ENCODE data around the gene LHPP. TPM values are rescaled to one million over a fixed set of nuclear protein-coding genes. Genes with fewer than 3 reads are reported as not detected.

Gene LHPP
- total RNA-seq, 1 donor from 2014 or later: 35.9 TPM

- no peak for DNase-seq (ENCODE audit: low spot score)
These were observed 35.0 kb downstream of the LHPP start for GRCh38 chr10:124496620-124497019.

- no peak for DNase-seq (ENCODE audit: low spot score)
These were observed 35.7 kb downstream of the LHPP start for GRCh38 chr10:124497196-124497881.

DNA sequence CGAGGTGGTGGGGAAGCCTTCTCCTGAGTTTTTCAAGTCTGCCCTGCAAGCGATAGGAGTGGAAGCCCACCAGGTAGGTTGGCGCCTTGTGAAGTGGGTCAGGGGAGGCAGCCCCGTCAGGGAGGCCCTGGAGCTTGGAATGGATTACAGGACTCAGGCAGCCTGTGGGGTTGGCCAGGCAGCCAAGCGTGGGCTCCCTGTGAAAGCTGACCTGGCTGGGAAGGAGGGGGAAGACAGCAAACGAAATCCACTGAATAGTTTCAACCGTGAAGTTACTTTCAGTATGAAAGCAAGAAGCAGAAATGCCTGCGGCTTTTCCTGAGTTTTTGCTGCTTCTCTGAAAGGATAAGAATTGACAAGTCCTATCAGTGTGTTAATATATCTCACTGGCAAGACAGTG is 36.4 kb downstream of the LHPP start:
- DNase-seq (ENCODE audit: low spot score): no peak

- DNase-seq (ENCODE audit: low spot score): no peak
These were observed 39.1 kb downstream of the LHPP start for GRCh38 chr10:124500757-124501156.

DNA sequence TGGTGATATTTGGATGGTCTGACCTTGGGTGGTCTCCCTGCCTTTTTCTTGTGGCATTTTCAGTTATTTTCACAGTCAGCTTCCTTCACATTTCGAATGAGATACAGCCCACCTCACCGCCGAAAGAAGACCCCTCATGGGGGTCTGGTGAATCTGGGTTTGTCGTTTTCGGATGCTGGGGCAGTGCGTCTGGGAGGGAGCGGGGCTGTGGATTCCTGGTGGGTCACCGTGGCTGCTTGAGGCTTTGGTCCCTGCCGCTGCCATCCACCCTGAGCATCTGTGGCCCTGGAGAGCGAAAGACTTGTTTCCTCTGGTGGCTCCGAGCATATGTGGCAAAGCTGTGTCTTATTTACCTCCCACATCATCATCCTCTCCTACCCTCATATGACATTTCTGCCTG is 43.1 kb downstream of the LHPP start:
- DNase-seq (ENCODE audit: low spot score): no peak

DNA sequence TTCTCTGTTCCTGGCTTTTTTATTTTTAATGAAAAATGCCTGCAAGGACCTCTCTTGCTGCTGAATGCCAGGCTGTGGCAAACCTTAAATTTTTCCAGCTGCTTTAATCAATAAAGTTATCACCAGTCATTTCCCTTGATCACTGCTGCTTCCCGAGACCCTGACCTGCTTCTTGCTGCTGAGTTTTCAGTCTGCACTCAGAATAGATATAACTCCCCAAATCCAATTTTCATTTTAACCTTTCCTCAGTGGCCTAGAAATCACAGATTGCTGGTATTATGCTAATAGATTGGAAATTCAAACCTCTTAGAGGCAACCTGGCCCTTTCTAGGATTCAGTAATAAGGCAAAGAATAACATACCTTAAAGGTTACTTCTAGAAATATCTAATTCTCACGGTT is 43.7 kb downstream of the LHPP start:
- DNase-seq (ENCODE audit: low spot score): no peak

GRCh38 chr10:124508070-124508667 is 46.5 kb downstream of the LHPP start:
- no peak for DNase-seq (ENCODE audit: low spot score)

- no peak for DNase-seq (ENCODE audit: low spot score)
These were observed 47.4 kb downstream of the LHPP start for GRCh38 chr10:124508907-124509454.

DNA sequence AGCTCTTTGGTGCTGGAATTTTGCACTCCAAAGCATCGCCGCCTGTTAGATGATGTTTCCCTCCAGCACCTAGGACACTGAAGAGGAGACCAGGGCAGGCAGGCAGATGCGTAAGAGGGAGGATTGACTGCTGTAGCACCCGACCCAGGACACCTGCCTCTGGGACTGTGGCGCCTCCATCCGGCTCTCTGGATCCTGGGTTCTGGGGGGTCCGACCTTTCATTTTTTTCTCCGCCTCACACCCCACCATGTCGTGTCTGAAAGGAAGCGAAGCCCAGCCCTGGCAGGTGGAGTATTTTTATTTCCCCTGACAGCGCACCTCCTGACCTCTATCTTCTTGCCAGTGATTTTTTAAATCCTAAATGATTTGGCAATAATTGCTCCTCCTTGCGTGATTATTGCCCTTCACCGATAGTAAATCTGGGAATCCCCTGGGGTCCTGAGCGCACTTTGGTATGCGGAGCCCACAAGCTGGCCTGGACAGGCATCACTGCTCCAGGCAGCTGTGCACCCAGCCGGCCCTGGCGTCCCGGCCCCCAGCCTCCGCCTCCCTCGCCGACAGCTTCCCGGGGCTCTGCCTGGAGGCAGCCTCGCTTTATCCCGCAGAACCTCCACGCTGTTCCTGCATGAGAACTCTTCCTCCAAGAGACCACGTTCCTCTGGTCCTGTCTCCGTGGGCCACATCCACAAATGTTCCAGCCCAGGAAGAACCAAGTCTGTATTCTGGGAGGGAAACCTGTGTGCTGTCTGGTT is 48.4 kb downstream of the LHPP start:
- DNase-seq (ENCODE audit: low spot score): no peak

GRCh38 chr10:124510759-124511158 is 49.1 kb downstream of the LHPP start:
- no peak for DNase-seq (ENCODE audit: low spot score)

GRCh38 chr10:124511205-124512039 is 49.8 kb downstream of the LHPP start:
- no peak for DNase-seq (ENCODE audit: low spot score)

GRCh38 chr10:124512040-124512428 is 50.4 kb downstream of the LHPP start:
- DNase-seq (ENCODE audit: low spot score): no peak

DNA sequence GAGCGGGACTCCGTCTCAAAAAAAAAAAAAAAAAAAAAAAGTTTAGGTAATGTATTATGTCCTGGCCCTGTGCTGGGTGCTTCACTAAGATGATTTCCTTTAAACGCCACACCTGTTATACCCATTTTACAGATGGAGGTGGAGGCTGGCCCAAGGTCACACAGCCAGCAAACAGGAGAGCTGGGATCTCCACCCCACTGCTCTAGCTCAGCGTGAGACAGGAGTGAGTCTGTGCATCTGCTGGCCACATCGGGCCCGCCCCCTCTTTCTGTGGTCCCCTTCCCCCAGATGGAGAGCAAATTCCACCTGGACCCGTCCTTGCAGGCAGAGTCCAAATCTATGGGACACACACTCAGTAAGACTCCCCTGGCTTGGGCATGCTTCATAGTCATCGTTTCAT is 51.0 kb downstream of the LHPP start:
- no peak for DNase-seq (ENCODE audit: low spot score)

DNA sequence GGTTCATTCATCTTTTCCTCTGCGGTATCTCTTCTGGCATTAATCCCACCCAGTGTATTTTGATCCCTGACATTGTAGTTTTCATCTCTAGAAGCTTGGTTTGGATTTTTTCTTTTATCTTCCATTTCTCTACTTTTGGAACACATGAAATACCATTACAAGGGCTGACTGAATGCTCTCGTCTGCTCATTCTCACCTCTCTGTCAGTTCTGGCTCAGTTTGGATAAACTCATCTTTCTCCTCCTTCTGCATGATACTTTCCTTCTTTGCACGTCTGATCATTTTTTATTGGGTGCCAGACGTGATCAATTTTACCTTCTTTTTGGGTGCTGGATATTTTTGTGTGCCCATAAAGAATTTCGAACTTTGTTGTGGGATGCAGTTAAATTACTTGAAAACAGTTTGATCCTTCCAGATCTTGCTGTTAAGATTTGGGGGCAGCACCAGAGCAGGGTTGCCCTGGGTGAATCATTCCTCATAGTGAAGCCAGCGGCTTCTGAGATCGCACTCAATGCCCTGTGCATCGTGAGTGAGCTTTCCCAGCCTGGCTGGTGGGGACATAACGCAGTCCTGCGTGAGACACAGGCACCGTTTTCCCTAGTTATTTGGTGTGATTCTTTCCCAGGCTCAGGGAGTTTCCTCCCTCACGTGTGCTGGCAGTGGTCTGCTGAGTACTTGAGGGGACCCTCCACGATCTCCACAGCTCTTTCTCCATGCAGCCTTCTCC is 53.8 kb downstream of the LHPP start:
- no peak for DNase-seq (ENCODE audit: low spot score)

- no peak for DNase-seq (ENCODE audit: low spot score)
These were observed 54.6 kb downstream of the LHPP start for GRCh38 chr10:124516181-124516580.

GRCh38 chr10:124516746-124517397 is 55.2 kb downstream of the LHPP start:
- no peak for DNase-seq (ENCODE audit: low spot score)

DNA sequence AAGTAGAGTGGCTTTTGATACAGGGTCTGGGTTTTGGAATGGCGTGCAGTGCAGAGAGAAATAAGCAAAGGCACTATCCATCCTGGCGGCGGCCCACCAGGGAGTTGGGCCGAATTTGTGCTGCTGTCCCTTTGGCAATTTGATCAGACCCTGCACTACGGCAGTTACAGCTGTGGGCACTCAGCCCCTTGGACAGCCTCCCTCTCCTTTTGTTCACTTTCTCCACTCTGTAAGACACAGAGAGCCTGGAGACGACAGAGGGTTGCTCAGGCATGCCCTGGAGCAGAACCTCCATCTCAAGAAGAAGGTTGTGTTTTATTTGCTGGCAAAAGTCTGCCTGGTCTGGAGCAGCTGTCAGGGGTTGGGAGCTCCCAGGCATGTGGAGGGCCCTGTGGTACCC is 55.8 kb downstream of the LHPP start:
- no peak for DNase-seq (ENCODE audit: low spot score)

GRCh38 chr10:124517931-124518330 is 56.3 kb downstream of the LHPP start:
- no peak for DNase-seq (ENCODE audit: low spot score)

- DNase-seq (ENCODE audit: low spot score): no peak
These were observed 56.7 kb downstream of the LHPP start for GRCh38 chr10:124518366-124518765.

DNA sequence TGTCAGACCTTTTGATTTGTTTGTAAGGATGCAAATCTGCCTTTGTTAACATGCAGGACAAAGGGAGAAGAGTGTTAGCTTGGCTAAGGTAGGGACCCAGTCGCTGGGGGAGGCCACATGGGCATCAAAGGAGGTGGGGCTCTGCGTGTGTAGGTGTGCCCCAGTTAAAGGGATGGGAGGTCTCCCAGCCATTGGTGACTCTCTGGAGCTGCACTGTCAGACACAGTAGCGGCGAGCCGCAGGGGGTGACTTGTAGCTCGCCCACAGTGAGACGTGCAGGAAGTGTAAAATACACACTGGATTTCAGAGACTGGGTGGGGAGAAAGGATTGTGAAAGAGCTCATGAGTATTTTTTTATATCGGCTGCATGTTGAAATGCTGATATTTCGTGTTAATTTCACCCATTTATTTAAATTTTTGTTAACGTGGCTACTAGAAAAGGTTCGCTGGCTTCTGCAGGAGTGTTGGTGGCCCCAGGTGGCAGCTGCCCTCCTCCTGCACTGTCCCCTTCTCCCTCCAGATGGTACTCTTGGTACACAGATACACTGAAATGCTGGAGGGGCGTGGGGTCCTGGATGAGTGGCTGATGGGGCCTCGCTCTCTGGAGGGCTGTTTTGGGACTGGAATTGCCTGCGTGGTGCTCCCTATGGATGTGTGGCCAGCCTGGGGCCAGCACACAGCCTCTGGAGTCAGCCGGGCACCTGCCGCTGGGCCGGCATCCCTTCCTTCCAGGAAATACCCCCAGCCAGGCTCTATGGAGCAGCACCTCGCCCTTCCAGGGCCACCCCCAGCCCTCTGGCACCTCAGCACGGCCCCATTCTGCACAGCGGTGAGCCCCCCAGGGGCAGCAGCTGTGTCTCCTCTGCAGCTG is 59.2 kb downstream of the LHPP start:
- DNase-seq (ENCODE audit: low spot score): no peak
